Suprapubic skin (tissue), 4 donors: ENCODE measurements around the gene ING1. TPM values are rescaled to one million over a fixed set of nuclear protein-coding genes. Genes with fewer than 3 reads are reported as not detected.
"Not testable (repeated sequence)": the region's sequence is repeated elsewhere in the genome, so short reads cannot be mapped to it uniquely, and the experiment has no call there.

ENCODE experiments used
- DNase-seq, 2 donors: peaks; one replicate each; pipeline ENCODE4 v3.0.0-alpha.2; 2019; ENCODE audit warnings: low spot score in 2 of 2
- H3K27ac ChIP-seq: fragments of 200-600 bp; sonication (generic); one replicate; pipeline ENCODE4 v1.5.1; 2019
- H3K27me3 ChIP-seq: fragments of 200-600 bp; sonication (generic); one replicate; pipeline ENCODE4 v1.5.1; 2019
- H3K36me3 ChIP-seq: fragments of 200-600 bp; sonication (generic); one replicate; pipeline ENCODE4 v1.5.1; 2019
- H3K4me1 ChIP-seq: fragments of 200-600 bp; sonication (generic); one replicate; pipeline ENCODE4 v1.5.1; 2019
- H3K4me3 ChIP-seq: fragments of 200-600 bp; sonication (generic); one replicate; pipeline ENCODE4 v1.5.1; 2019; ENCODE audit warnings: mild to moderate bottlenecking
- H3K9me3 ChIP-seq: fragments of 200-600 bp; sonication (generic); one replicate; pipeline ENCODE4 v1.5.1; 2019
- CTCF ChIP-seq, 2 donors: fragments of 200-600 bp in 1 of 2; fragments of 450-650 bp in 1 of 2; sonication (generic) in 1 of 2; IDR thresholded peaks; one replicate each; pipeline ENCODE4 v1.5.1; 2016 to 2019; ENCODE audit warnings: antibody characterized with exemption in 2 of 2, mild to moderate bottlenecking in 1 of 2, moderate library complexity in 1 of 2
- EP300 ChIP-seq: sonication (generic); formaldehyde crosslinking; IDR thresholded peaks from one replicate; pipeline ENCODE4 v1.6.1; 2017; ENCODE audit warnings: antibody characterized with exemption
- POLR2A ChIP-seq, 2 donors: fragments of 450-650 bp; IDR thresholded peaks; one replicate each; pipeline ENCODE4 v1.6.1; 2017; ENCODE audit warnings: antibody characterized with exemption in 2 of 2, mild to moderate bottlenecking in 2 of 2, moderate library complexity in 2 of 2
- POLR2AphosphoS5 ChIP-seq, 3 donors: sonication (generic); formaldehyde crosslinking; IDR thresholded peaks; one replicate each; pipeline ENCODE4 v1.6.1; 2017; ENCODE audit warnings: antibody characterized with exemption in 3 of 3
- WGBS: methylation state at CpG from one replicate; pipeline ENCODE4 v1.1.5; 2018; 5-methylcytosine and 5-hydroxymethylcytosine counted together
- total RNA-seq, 4 donors: library from RNA; depleted of rRNA; stranded (reverse); fragments of >200 nt; gene quantifications; one replicate each; pipeline ENCODE4 v1.1.0, GENCODE V29; 2016

The ING1 gene
- total RNA-seq, 4 donors from 2014 or later = 10.6 to 25.7 (median 19.9) TPM

GRCh38 chr13:110687736-110688135 is 25.8 kb upstream of the ING1 start:
- Histone ChIP-seq H3K27ac (no peak overlapping the region), H3K9me3 (no peaks in the 10 kb centered on the region), H3K27me3 (no peaks in the 10 kb centered on the region), H3K4me3 (no peak overlapping the region), H3K4me1 (no peaks in the 10 kb centered on the region), H3K36me3 (peaks cover 72% of the 10 kb centered on the region)
- WGBS = 93% methylated on average over 16 of the region's 16 CpGs
- DNase-seq = peak in 1 of 2 donors; percentile 2
- TF ChIP-seq POLR2AphosphoS5 (IDR thresholded peaks at IDR 0.05) (no peak), CTCF (IDR thresholded peaks at IDR 0.05) (no peak), POLR2A (IDR thresholded peaks at IDR 0.05) (no peak), EP300 (no peak)

GRCh38 chr13:110689041-110689440 is 24.5 kb upstream of the ING1 start:
- Histone ChIP-seq H3K36me3 (peaks cover 70% of the 10 kb centered on the region), H3K4me1 (no peaks in the 10 kb centered on the region), H3K9me3 (no peaks in the 10 kb centered on the region), H3K27me3 (no peaks in the 10 kb centered on the region), H3K27ac (no peak overlapping the region), H3K4me3 (no peak overlapping the region)
- TF ChIP-seq POLR2AphosphoS5 (IDR thresholded peaks at IDR 0.05) = no peak
- TF ChIP-seq POLR2A (IDR thresholded peaks at IDR 0.05) = no peak
- no peak for TF ChIP-seq EP300
- TF ChIP-seq CTCF (IDR thresholded peaks at IDR 0.05) = no peak
- WGBS = 77% methylated on average over 9 of the region's 9 CpGs
- DNase-seq = peak in 1 of 2 donors; percentile 24

GRCh38 chr13:110689711-110690110 is 23.8 kb upstream of the ING1 start:
- H3K9me3 ChIP-seq = no peaks in the 10 kb centered on the region
- DNase-seq = peak in 1 of 2 donors; percentile 30
- no peak overlapping the region for H3K27ac ChIP-seq
- H3K4me1 ChIP-seq = no peaks in the 10 kb centered on the region
- peaks cover 70% of the 10 kb centered on the region for H3K36me3 ChIP-seq
- no peak overlapping the region for H3K4me3 ChIP-seq
- no peaks in the 10 kb centered on the region for H3K27me3 ChIP-seq
- WGBS = 95% methylated on average over 12 of the region's 12 CpGs
- no peak for TF ChIP-seq CTCF (IDR thresholded peaks at IDR 0.05)
- no peak for TF ChIP-seq POLR2A (IDR thresholded peaks at IDR 0.05)
- TF ChIP-seq EP300 = no peak
- no peak for TF ChIP-seq POLR2AphosphoS5 (IDR thresholded peaks at IDR 0.05)

- WGBS = 79% methylated on average over 8 of the region's 8 CpGs
- peaks cover 68% of the 10 kb centered on the region for H3K36me3 ChIP-seq
These were observed 23.0 kb upstream of the ING1 start for GRCh38 chr13:110690516-110690915.

GRCh38 chr13:110695774-110696173 is 17.7 kb upstream of the ING1 start:
- H3K36me3 ChIP-seq = peaks cover 72% of the 10 kb centered on the region
- H3K27me3 ChIP-seq, DNase-seq, H3K27ac ChIP-seq, H3K9me3 ChIP-seq, H3K4me1 ChIP-seq, H3K4me3 ChIP-seq: not testable (repeated sequence)
- WGBS = 94% methylated on average over 7 of the region's 7 CpGs

More at GRCh38 chr13:110690516-110690915, 23.0 kb upstream of the ING1 start:
- TF ChIP-seq POLR2A (IDR thresholded peaks at IDR 0.05) = no peak
- no peak for TF ChIP-seq EP300
- no peak for TF ChIP-seq POLR2AphosphoS5 (IDR thresholded peaks at IDR 0.05)
- no peak for TF ChIP-seq CTCF (IDR thresholded peaks at IDR 0.05)
- H3K27ac ChIP-seq = no peak overlapping the region
- no peaks in the 10 kb centered on the region for H3K4me1 ChIP-seq
- H3K4me3 ChIP-seq = no peak overlapping the region
- no peak for DNase-seq
- no peaks in the 10 kb centered on the region for H3K9me3 ChIP-seq
- no peaks in the 10 kb centered on the region for H3K27me3 ChIP-seq

- WGBS = 92% methylated on average over 10 of the region's 10 CpGs
These were observed 16.7 kb upstream of the ING1 start for GRCh38 chr13:110696776-110697175.

More at GRCh38 chr13:110696776-110697175, 16.7 kb upstream of the ING1 start:
- peaks cover 72% of the 10 kb centered on the region for H3K36me3 ChIP-seq
- H3K4me1 ChIP-seq = no peaks in the 10 kb centered on the region
- peak in 1 of 2 donors; percentile 57 for DNase-seq
- TF ChIP-seq EP300 (no peak), CTCF (IDR thresholded peaks at IDR 0.05) (no peak), POLR2AphosphoS5 (IDR thresholded peaks at IDR 0.05) (no peak), POLR2A (IDR thresholded peaks at IDR 0.05) (no peak)
- no peaks in the 10 kb centered on the region for H3K9me3 ChIP-seq
- no peaks in the 10 kb centered on the region for H3K27me3 ChIP-seq
- H3K4me3 ChIP-seq = no peak overlapping the region
- no peak overlapping the region for H3K27ac ChIP-seq
